Neutrophil (primary cell): Measurements from ENCODE around the gene ADGRV1.

Source experiments
- H3K27ac ChIP-seq: fragments of 200-600 bp; sonication (generic); 2 replicates; pipeline ENCODE4 v1.5.1; 2016; ENCODE audit warnings: mild to moderate bottlenecking, moderate library complexity
- H3K27me3 ChIP-seq: fragments of 200-600 bp; sonication (generic); 2 replicates; pipeline ENCODE4 v1.6.0; 2016; ENCODE audit warnings: mild to moderate bottlenecking
- H3K36me3 ChIP-seq: fragments of 200-600 bp; sonication (generic); 2 replicates; pipeline ENCODE4 v1.5.1; 2017
- H3K4me1 ChIP-seq, 2 experiments: fragments of 200-600 bp in 1 of 2; sonication (generic) in 1 of 2; 1 replicate in 1 of 2; 2 replicates in 1 of 2; pipeline versions ENCODE4 v1.5.1 to v1.6.1; 2013 to 2016; ENCODE audit warnings: low read depth in 1 of 2, low read length in 1 of 2, mild to moderate bottlenecking in 1 of 2, moderate library complexity in 1 of 2; ENCODE audit not compliant: control insufficient read depth in 1 of 2, insufficient read depth in 1 of 2
- H3K4me3 ChIP-seq, 2 experiments: fragments of 200-600 bp in 1 of 2; sonication (generic) in 1 of 2; 1 replicate in 1 of 2; 2 replicates in 1 of 2; pipeline ENCODE4 v1.5.1; 2013 to 2016; ENCODE audit warnings: low read depth in 1 of 2, low read length in 1 of 2, mild to moderate bottlenecking in 1 of 2, moderate library complexity in 1 of 2
- H3K9me3 ChIP-seq: fragments of 200-600 bp; sonication (generic); 2 replicates; pipeline ENCODE4 v1.5.1; 2016
- TF ChIP-seq, protein P1 (sequence below): fragments of 200-600 bp; sonication (generic); IDR thresholded peaks from 2 replicates; pipeline ENCODE4 v1.5.1; 2016; ENCODE audit warnings: antibody characterized with exemption

Gene ADGRV1

DNA sequence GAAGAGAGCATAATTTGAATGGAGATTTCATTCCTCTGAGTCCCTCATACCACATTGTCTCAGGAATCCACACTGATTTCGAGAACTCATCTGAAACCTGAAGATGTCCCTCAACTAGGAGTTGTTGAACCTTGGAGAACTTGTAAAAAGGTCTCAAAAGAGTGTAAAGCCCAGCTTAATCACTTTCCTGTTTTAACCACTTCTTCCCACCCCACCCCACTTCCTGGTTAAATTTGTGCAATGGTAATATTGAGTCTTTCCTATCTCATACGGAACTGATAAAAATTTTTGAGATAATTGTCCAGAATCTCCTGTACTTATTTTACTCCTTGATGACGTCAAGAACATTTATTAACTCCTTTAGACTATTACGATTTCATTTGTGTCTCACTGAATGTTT lies 583.8 kb downstream of the ADGRV1 start:
- peaks cover 41 to 47% of the 10 kb centered on the region in 2 experiments for H3K4me1 ChIP-seq
- H3K9me3 ChIP-seq = no peaks in the 10 kb centered on the region

DNA sequence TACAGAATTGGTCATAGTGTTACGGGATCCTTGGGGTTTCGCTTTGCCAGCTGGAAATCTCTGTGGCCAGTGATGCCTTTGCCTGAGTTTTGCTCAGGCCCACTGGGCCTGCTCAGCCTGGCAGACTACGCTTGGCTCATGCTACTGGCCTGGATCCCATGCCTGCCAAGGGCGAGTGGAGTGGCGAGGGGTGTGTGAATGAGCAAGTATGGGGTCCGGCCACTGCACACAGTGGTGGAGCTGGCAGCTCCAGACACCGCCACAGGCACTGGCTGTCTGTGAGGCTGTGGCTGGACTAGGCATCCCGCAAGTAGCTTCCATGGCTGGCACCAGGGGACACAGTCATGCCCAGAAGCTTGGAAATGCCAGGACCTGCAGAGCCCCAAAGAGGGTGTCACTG lies 584.2 kb downstream of the ADGRV1 start:
- TF ChIP-seq, protein P1, sequence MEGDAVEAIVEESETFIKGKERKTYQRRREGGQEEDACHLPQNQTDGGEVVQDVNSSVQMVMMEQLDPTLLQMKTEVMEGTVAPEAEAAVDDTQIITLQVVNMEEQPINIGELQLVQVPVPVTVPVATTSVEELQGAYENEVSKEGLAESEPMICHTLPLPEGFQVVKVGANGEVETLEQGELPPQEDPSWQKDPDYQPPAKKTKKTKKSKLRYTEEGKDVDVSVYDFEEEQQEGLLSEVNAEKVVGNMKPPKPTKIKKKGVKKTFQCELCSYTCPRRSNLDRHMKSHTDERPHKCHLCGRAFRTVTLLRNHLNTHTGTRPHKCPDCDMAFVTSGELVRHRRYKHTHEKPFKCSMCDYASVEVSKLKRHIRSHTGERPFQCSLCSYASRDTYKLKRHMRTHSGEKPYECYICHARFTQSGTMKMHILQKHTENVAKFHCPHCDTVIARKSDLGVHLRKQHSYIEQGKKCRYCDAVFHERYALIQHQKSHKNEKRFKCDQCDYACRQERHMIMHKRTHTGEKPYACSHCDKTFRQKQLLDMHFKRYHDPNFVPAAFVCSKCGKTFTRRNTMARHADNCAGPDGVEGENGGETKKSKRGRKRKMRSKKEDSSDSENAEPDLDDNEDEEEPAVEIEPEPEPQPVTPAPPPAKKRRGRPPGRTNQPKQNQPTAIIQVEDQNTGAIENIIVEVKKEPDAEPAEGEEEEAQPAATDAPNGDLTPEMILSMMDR = no peak
- Histone ChIP-seq H3K27me3 (no peaks in the 10 kb centered on the region), H3K4me3 (no peak overlapping the region), H3K36me3 (no peaks in the 10 kb centered on the region), H3K9me3 (no peaks in the 10 kb centered on the region), H3K27ac (peak overlapping the region; percentile 65), H3K4me1 (peaks cover 45 to 51% of the 10 kb centered on the region in 2 experiments)

More for the DNA sequence above, 583.8 kb downstream of the ADGRV1 start:
- Histone ChIP-seq H3K36me3 (no peaks in the 10 kb centered on the region), H3K27ac (peak overlapping the region; percentile 65), H3K4me3 (peak overlapping the region in 1 of 2 experiments; percentile 1), H3K27me3 (no peaks in the 10 kb centered on the region)
- TF ChIP-seq, protein P1 = no peak

DNA sequence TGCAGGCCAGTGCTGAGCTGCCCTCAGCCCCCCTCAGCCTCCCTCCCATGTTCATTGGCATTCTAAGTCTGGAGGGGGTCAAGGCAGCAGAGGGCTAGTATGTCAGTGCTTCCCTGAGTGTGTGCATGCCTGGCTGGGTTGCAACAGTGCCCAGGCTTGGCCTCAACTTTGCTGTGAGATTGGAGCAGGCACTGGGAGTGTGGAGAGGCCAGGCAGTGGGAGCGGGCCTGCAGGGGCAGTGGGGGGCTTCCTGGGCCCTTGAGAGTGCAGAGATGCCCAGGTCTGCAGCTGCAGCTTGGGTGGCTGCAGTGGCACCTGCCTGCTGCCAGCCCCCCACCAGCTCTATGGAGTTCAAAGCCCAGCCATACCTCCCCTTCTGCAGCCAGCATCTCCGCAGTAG lies 585.2 kb downstream of the ADGRV1 start:
- no peak overlapping the region for H3K27ac ChIP-seq
- no peak overlapping the region for H3K4me3 ChIP-seq
- TF ChIP-seq, protein P1 = no peak
- H3K9me3 ChIP-seq = no peaks in the 10 kb centered on the region
- H3K27me3 ChIP-seq = no peaks in the 10 kb centered on the region
- H3K4me1 ChIP-seq = peaks cover 48 to 55% of the 10 kb centered on the region in 2 experiments
- no peaks in the 10 kb centered on the region for H3K36me3 ChIP-seq

DNA sequence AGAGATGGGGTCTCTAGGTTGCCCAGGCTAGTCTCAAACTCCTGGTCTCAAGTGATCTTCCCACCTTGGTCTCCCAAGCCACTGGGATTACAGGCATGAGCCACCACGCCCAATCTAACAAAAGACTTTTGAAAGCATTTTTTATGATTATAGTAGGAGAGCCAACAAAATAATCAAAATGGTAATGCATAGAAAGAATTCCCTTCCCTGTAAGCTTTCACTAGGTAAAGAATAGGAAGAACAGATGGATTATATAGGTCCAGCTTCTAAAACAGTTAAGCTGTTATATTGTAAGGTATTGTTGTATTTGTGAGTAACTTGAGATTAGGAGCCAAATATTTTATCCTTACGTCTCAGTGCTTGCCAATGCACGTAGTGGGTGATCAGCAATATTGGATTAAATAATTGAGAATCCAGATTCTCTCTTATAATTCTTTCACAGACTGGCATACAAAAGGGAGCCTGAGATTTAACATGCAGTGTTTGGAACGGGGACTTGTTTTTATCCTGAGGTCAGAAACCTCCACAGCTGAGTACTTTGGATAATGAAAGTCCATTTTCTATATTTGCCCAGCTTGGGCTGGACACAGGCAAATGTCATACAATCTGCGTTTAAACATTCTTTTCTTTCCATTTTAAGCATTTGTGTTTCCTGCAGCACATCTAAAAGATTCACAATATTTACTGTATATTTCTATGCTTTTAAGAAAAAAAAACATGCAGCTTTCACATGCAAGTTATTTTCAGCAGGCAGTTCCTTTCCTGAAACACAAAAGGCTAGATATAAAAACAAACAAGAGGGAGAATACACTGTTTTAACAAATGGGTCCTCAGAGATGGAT lies 586.1 kb downstream of the ADGRV1 start:
- no peaks in the 10 kb centered on the region for H3K9me3 ChIP-seq
- H3K27ac ChIP-seq = no peak overlapping the region
- H3K4me1 ChIP-seq = peaks cover 50 to 60% of the 10 kb centered on the region in 2 experiments
- H3K36me3 ChIP-seq = no peaks in the 10 kb centered on the region
- no peak overlapping the region for H3K4me3 ChIP-seq
- no peaks in the 10 kb centered on the region for H3K27me3 ChIP-seq
- TF ChIP-seq, protein P1 = no peak

DNA sequence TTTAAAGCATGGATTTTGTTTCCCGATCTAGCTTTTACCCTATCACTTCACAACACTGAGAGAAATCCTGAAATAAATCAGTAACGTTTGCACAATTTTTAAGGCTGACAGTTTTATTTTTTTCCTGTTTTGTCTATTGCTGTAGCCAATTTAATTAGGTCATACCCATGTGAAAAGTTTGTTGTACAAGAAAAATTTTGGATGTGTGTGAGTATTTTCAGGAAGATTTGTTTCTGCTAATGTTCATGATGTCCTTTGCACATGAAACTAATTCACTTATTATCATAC lies 586.7 kb downstream of the ADGRV1 start:
- Histone ChIP-seq H3K27me3 (no peaks in the 10 kb centered on the region), H3K9me3 (no peaks in the 10 kb centered on the region), H3K4me1 (peaks cover 55 to 65% of the 10 kb centered on the region in 2 experiments), H3K27ac (no peak overlapping the region), H3K36me3 (no peaks in the 10 kb centered on the region), H3K4me3 (no peak overlapping the region)
- TF ChIP-seq, protein P1 = no peak
